ENCODE measurements around the gene CIDEA.
A peak's percentile ranks its signal among the peaks of the same experiment; 100 is the strongest.

CIDEA gene

GRCh38 chr18:12295389-12296086 lies 41.4 kb downstream of the CIDEA start:
- DNase-seq (ENCODE audit: insufficient read length, low spot score): no peak
- no peak for FAIRE-seq

- FAIRE-seq (no peak), DNase-seq (ENCODE audit: insufficient read length, low spot score) (no peak)
Observed at GRCh38 chr18:12296087-12296403, 41.9 kb downstream of the CIDEA start.

- DNase-seq (ENCODE audit: insufficient read length, low spot score): no peak
- FAIRE-seq: no peak
Observed at GRCh38 chr18:12296457-12296856, 42.3 kb downstream of the CIDEA start.

GRCh38 chr18:12299862-12300261 lies 45.7 kb downstream of the CIDEA start:
- no peak for FAIRE-seq
- DNase-seq (ENCODE audit: insufficient read length, low spot score): no peak

- FAIRE-seq: no peak
Observed at GRCh38 chr18:12301263-12302005, 47.3 kb downstream of the CIDEA start.

GRCh38 chr18:12302391-12303147 lies 48.4 kb downstream of the CIDEA start:
- FAIRE-seq (no peak), DNase-seq (ENCODE audit: insufficient read length, low spot score) (no peak)

More at GRCh38 chr18:12301263-12302005, 47.3 kb downstream of the CIDEA start:
- no peak for DNase-seq (ENCODE audit: insufficient read length, low spot score)

GRCh38 chr18:12304351-12305210 lies 50.4 kb downstream of the CIDEA start:
- FAIRE-seq (no peak), DNase-seq (ENCODE audit: insufficient read length, low spot score) (no peak)

- FAIRE-seq: no peak
- no peak for DNase-seq (ENCODE audit: insufficient read length, low spot score)
Observed at GRCh38 chr18:12305211-12305610, 51.0 kb downstream of the CIDEA start.

- DNase-seq (ENCODE audit: insufficient read length, low spot score) (no peak), FAIRE-seq (no peak)
Observed at GRCh38 chr18:12305930-12306629, 51.9 kb downstream of the CIDEA start.

GRCh38 chr18:12306752-12307700 lies 52.9 kb downstream of the CIDEA start:
- DNase-seq (ENCODE audit: insufficient read length, low spot score) (peak; percentile 24), FAIRE-seq (no peak)

- FAIRE-seq: no peak
- DNase-seq (ENCODE audit: insufficient read length, low spot score): peak; percentile 71
Observed at GRCh38 chr18:12307701-12308385, 53.7 kb downstream of the CIDEA start, which contains the start of gene TUBB6. TSS of gene TUBB6 (plus strand) at chr18:12308241. CDS start at chr18:12308293, 52 bp downstream.

- DNase-seq (ENCODE audit: insufficient read length, low spot score) (peak; percentile 71), FAIRE-seq (peak; percentile 26)
Observed at GRCh38 chr18:12308386-12309100, 54.4 kb downstream of the CIDEA start.

- FAIRE-seq (peak; percentile 18), DNase-seq (ENCODE audit: insufficient read length, low spot score) (no peak)
Observed at GRCh38 chr18:12309683-12310198, 55.6 kb downstream of the CIDEA start.

- DNase-seq (ENCODE audit: insufficient read length, low spot score): no peak
- FAIRE-seq: no peak
Observed at GRCh38 chr18:12310762-12311161, 56.6 kb downstream of the CIDEA start.

GRCh38 chr18:12312976-12313375 lies 58.8 kb downstream of the CIDEA start:
- no peak for FAIRE-seq
- DNase-seq (ENCODE audit: insufficient read length, low spot score): no peak

- no peak for FAIRE-seq
Observed at GRCh38 chr18:12313530-12314245, 59.5 kb downstream of the CIDEA start.

More at GRCh38 chr18:12313530-12314245, 59.5 kb downstream of the CIDEA start:
- no peak for DNase-seq (ENCODE audit: insufficient read length, low spot score)
